PFSK-1 (cell line): Measurements from ENCODE around the gene CKS2.

ENCODE experiments used
- FOXP2 ChIP-seq: optimal IDR thresholded peaks from 2 replicates; pipeline ENCODE3; 2011; ENCODE audit warnings: borderline replicate concordance, control low read depth, inconsistent platforms; ENCODE audit not compliant: insufficient read depth; ENCODE audit errors: extremely low read length, extremely low read depth
- POLR2AphosphoS5 ChIP-seq: IDR thresholded peaks from 2 replicates; pipeline ENCODE4 v1.6.1; 2012; ENCODE audit warnings: low read depth, mild to moderate bottlenecking, control low read depth, low read length, moderate library complexity
- REST ChIP-seq, 2 experiments: IDR thresholded peaks; 2 replicates each; pipeline versions ENCODE4 v1.6.1 to v1.8.0; 2011 to 2012; ENCODE audit warnings: low read depth in 2 of 2, low read length in 2 of 2, control low read depth in 1 of 2, inconsistent platforms in 1 of 2, mild to moderate bottlenecking in 1 of 2, moderate library complexity in 1 of 2; ENCODE audit not compliant: insufficient read depth in 1 of 2
- SIN3A ChIP-seq: IDR thresholded peaks from 2 replicates; pipeline ENCODE4 v1.6.1; 2012; ENCODE audit warnings: mild to moderate bottlenecking, low read length, moderate library complexity, borderline replicate concordance; ENCODE audit not compliant: insufficient read depth
- TAF1 ChIP-seq: IDR thresholded peaks from 2 replicates; pipeline ENCODE4 v1.6.1; 2012; ENCODE audit warnings: low read length, control low read depth, borderline replicate concordance; ENCODE audit not compliant: insufficient read depth

Gene CKS2

GRCh38 chr9:89360465-89360864 lies 49.5 kb downstream of the CKS2 start:
- TF ChIP-seq POLR2AphosphoS5 (no peak), SIN3A (no peak), FOXP2 (no peak), TAF1 (no peak), REST (IDR thresholded peaks at IDR 0.05; ENCODE audit: insufficient read depth in 1 of 2, low read depth in 2 of 2, low read length in 2 of 2) (no peak)

GRCh38 chr9:89361031-89361430 lies 50.0 kb downstream of the CKS2 start:
- TF ChIP-seq POLR2AphosphoS5 (no peak), TAF1 (no peak), FOXP2 (no peak), SIN3A (no peak), REST (IDR thresholded peaks at IDR 0.05; ENCODE audit: insufficient read depth in 1 of 2, low read depth in 2 of 2, low read length in 2 of 2) (no peak)

- TF ChIP-seq FOXP2 (no peak), POLR2AphosphoS5 (no peak), SIN3A (no peak), TAF1 (no peak), REST (IDR thresholded peaks at IDR 0.05; ENCODE audit: insufficient read depth in 1 of 2, low read depth in 2 of 2, low read length in 2 of 2) (no peak)
Observed at GRCh38 chr9:89361816-89362646, 51.0 kb downstream of the CKS2 start.

- TF ChIP-seq REST (IDR thresholded peaks at IDR 0.05; ENCODE audit: insufficient read depth in 1 of 2, low read depth in 2 of 2, low read length in 2 of 2) (no peak), FOXP2 (no peak), SIN3A (no peak), POLR2AphosphoS5 (no peak), TAF1 (no peak)
Observed at GRCh38 chr9:89362647-89363310, 51.8 kb downstream of the CKS2 start.
